SKM-1 treated with dmso at 0.1 percent for 144 hours (cell line): ENCODE results near the gene C5orf24.

Experiments used
- DNase-seq: peaks from one replicate; lab custom pipeline; 2025; ENCODE audit not compliant: unreplicated experiment; lab: John Stamatoyannopoulos, UW

C5orf24 gene

GRCh38 chr5:134905246-134905996, 59.7 kb downstream of the C5orf24 start:
- DNase-seq = peak; percentile 69

DNA sequence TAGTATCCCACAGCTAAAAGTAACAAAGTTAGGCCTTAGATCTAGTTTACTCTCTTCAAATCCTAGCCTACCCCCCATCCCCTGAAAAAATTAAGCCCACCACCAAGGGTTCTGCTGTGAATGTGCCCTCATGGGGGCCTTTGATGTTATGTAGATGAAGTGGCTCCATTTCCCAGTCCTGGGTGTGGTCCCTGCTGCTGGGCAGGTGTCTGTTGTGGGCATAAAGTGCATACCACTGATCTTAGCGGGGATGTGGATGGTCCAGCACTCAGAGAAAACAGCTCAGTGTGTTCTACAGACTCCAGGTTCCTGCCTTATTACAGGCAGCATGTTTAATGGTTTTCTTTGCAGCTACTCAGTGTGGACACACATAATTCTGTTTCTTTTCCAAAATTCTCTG, 61.0 kb downstream of the C5orf24 start:
- DNase-seq = no peak
